Choroid plexus epithelial cell (primary cell): Measurements from ENCODE around the gene BCAS3.

Source experiments
- DNase-seq: peaks from one replicate; pipeline ENCODE4 v3.0.0-alpha.2; 2010; ENCODE audit warnings: low read depth
- H3K4me3 ChIP-seq: 2 replicates; pipeline ENCODE4 v1.5.1; 2011; ENCODE audit warnings: low read depth, mild to moderate bottlenecking, control low read depth, low read length, moderate library complexity
- CTCF ChIP-seq: conservative IDR thresholded peaks from 2 replicates; pipeline ENCODE4 v1.5.1; 2011; ENCODE audit warnings: low read depth, mild to moderate bottlenecking, control low read depth, inconsistent platforms, low read length, moderate library complexity

The BCAS3 gene

GRCh38 chr17:61073131-61073530 is 395.5 kb downstream of the BCAS3 start:
- no peak for DNase-seq
- TF ChIP-seq CTCF = no peak
- H3K4me3 ChIP-seq = no peak overlapping the region

GRCh38 chr17:61073799-61074513 is 396.3 kb downstream of the BCAS3 start:
- no peak for DNase-seq
- H3K4me3 ChIP-seq = no peak overlapping the region
- no peak for TF ChIP-seq CTCF

- no peak overlapping the region for H3K4me3 ChIP-seq
- TF ChIP-seq CTCF = no peak
- no peak for DNase-seq
Observed at GRCh38 chr17:61075988-61076387, 398.3 kb downstream of the BCAS3 start.

GRCh38 chr17:61076621-61077031 is 399.0 kb downstream of the BCAS3 start:
- peak; percentile 42 for DNase-seq
- H3K4me3 ChIP-seq = no peak overlapping the region
- no peak for TF ChIP-seq CTCF

- DNase-seq = no peak
- TF ChIP-seq CTCF = no peak
- no peak overlapping the region for H3K4me3 ChIP-seq
Observed at GRCh38 chr17:61081959-61082358, 404.3 kb downstream of the BCAS3 start.

- TF ChIP-seq CTCF = no peak
- no peak overlapping the region for H3K4me3 ChIP-seq
- DNase-seq = no peak
Observed at GRCh38 chr17:61084260-61084659, 406.6 kb downstream of the BCAS3 start.

GRCh38 chr17:61087024-61087423 is 409.4 kb downstream of the BCAS3 start:
- no peak for TF ChIP-seq CTCF
- DNase-seq = no peak
- H3K4me3 ChIP-seq = no peak overlapping the region
